Measurements from ENCODE around the gene PSMG1.

PSMG1 gene

GRCh38 chr21:39216290-39216689, 33.0 kb upstream of the PSMG1 start:
- H3K27me3 ChIP-seq (ENCODE audit: control insufficient read depth in 1 of 2, insufficient read depth in 2 of 2, low read length in 2 of 2), result no peaks in the 10 kb centered on the region
- no peak overlapping the region for H3K4me3 ChIP-seq (ENCODE audit: low read depth in 1 of 2, low read length in 2 of 2)
- H3K9ac ChIP-seq (ENCODE audit: low read depth in 1 of 2, low read length in 2 of 2), result no peak overlapping the region
- no peaks in the 10 kb centered on the region for H3K9me3 ChIP-seq (ENCODE audit: control insufficient read depth in 1 of 2, low read length in 2 of 2)
- no peak overlapping the region for H3K27ac ChIP-seq (ENCODE audit: low read depth, low read length)
- H3K36me3 ChIP-seq (ENCODE audit: control insufficient read depth in 1 of 2, insufficient read depth in 2 of 2, low read length in 2 of 2), result peaks cover 18 to 38% of the 10 kb centered on the region in 2 donors
- H3K4me1 ChIP-seq (ENCODE audit: control insufficient read depth in 1 of 2, insufficient read depth in 2 of 2, low read length in 2 of 2), result no peaks in the 10 kb centered on the region

DNA sequence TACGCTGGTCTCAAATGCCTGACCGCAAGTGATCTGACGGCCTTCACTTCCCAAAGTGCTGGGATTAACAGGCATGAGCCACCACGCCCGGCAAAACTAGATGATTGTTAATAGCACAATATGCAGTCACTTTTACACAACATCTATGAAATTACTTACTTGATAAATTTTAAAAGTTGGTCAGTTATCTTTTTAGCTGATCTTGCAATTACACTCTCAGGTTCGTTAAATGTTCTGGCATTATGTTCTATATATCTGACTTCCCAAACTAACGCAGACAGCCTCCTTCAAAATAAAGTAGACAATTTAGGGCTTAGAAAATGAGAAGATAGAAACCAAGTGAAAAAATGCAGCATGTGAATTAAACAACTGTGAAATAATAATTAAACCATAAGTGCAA, 31.8 kb upstream of the PSMG1 start:
- no peak overlapping the region for H3K9ac ChIP-seq (ENCODE audit: low read depth in 1 of 2, low read length in 2 of 2)
- no peaks in the 10 kb centered on the region for H3K27me3 ChIP-seq (ENCODE audit: control insufficient read depth in 1 of 2, insufficient read depth in 2 of 2, low read length in 2 of 2)
- H3K4me3 ChIP-seq (ENCODE audit: low read depth in 1 of 2, low read length in 2 of 2), result no peak overlapping the region
- H3K4me1 ChIP-seq (ENCODE audit: control insufficient read depth in 1 of 2, insufficient read depth in 2 of 2, low read length in 2 of 2), result no peaks in the 10 kb centered on the region
- peaks cover 17 to 43% of the 10 kb centered on the region in 2 donors for H3K36me3 ChIP-seq (ENCODE audit: control insufficient read depth in 1 of 2, insufficient read depth in 2 of 2, low read length in 2 of 2)
- no peak overlapping the region for H3K27ac ChIP-seq (ENCODE audit: low read depth, low read length)
- H3K9me3 ChIP-seq (ENCODE audit: control insufficient read depth in 1 of 2, low read length in 2 of 2), result no peaks in the 10 kb centered on the region

- no peak overlapping the region for H3K9ac ChIP-seq (ENCODE audit: low read depth in 1 of 2, low read length in 2 of 2)
- no peak overlapping the region for H3K27ac ChIP-seq (ENCODE audit: low read depth, low read length)
- H3K27me3 ChIP-seq (ENCODE audit: control insufficient read depth in 1 of 2, insufficient read depth in 2 of 2, low read length in 2 of 2), result no peaks in the 10 kb centered on the region
- H3K4me1 ChIP-seq (ENCODE audit: control insufficient read depth in 1 of 2, insufficient read depth in 2 of 2, low read length in 2 of 2), result no peaks in the 10 kb centered on the region
- no peaks in the 10 kb centered on the region for H3K9me3 ChIP-seq (ENCODE audit: control insufficient read depth in 1 of 2, low read length in 2 of 2)
- H3K4me3 ChIP-seq (ENCODE audit: low read depth in 1 of 2, low read length in 2 of 2), result no peak overlapping the region
- H3K36me3 ChIP-seq (ENCODE audit: control insufficient read depth in 1 of 2, insufficient read depth in 2 of 2, low read length in 2 of 2), result peaks cover 4 to 64% of the 10 kb centered on the region in 2 donors
These were observed 26.1 kb upstream of the PSMG1 start for GRCh38 chr21:39209334-39209688.

DNA sequence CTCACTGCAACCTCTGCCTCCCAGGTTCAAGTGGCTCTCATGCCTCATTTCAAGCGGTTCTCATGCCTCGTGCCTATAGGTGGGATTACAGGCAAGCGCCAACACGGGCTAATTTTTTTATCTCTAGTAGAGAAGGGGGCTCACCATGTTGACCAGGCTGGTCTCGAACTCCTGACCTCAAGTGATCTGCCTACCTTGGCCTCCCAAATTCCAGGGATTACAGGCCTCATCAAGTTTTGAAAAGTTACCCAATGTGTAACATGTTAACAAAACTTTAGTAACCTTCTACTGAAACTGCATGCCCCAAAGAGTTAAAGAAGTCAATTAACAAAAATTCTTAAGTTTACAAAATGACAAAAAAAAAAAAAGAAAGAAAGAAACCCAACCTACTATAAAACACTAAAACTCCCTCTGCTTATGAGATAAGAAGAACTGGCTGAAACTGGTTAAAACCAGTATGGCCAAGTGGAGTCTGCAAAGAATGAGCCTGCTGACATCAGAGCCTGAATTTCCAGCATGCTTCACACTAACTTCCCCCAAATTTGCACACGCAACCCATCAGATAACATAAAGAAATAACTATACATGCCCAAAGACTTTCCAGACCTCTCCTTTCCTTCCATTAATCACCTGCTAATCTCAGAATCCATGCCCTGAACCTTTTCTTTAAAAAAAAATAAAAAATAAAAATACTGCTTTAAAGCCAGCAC, 25.5 kb upstream of the PSMG1 start:
- Histone ChIP-seq H3K4me3 (ENCODE audit: low read depth in 1 of 2, low read length in 2 of 2) (no peak overlapping the region), H3K4me1 (ENCODE audit: control insufficient read depth in 1 of 2, insufficient read depth in 2 of 2, low read length in 2 of 2) (no peaks in the 10 kb centered on the region), H3K9ac (ENCODE audit: low read depth in 1 of 2, low read length in 2 of 2) (no peak overlapping the region), H3K36me3 (ENCODE audit: control insufficient read depth in 1 of 2, insufficient read depth in 2 of 2, low read length in 2 of 2) (peaks cover 4 to 65% of the 10 kb centered on the region in 2 donors), H3K27me3 (ENCODE audit: control insufficient read depth in 1 of 2, insufficient read depth in 2 of 2, low read length in 2 of 2) (no peaks in the 10 kb centered on the region), H3K9me3 (ENCODE audit: control insufficient read depth in 1 of 2, low read length in 2 of 2) (no peaks in the 10 kb centered on the region), H3K27ac (ENCODE audit: low read depth, low read length) (no peak overlapping the region)

DNA sequence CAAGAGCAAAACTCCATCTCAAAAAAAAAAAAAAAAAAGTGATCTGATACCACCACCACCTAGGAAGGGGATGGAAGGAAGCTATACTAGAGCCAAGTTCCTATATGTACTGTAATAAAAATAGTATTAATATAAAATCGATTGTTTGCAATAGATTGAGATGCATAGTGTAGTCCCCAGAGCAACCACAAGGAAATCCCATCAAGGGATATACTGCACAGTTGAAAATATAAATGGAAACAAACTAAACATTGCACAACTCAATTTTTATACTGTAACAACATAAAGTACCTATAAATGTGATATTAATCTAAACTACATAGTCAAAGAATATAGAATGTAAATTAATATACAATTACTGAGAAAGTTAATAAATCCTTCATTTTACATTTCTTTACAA, 20.9 kb upstream of the PSMG1 start:
- Histone ChIP-seq H3K4me1 (ENCODE audit: control insufficient read depth in 1 of 2, insufficient read depth in 2 of 2, low read length in 2 of 2) (no peaks in the 10 kb centered on the region), H3K4me3 (ENCODE audit: low read depth in 1 of 2, low read length in 2 of 2) (no peak overlapping the region), H3K9me3 (ENCODE audit: control insufficient read depth in 1 of 2, low read length in 2 of 2) (no peaks in the 10 kb centered on the region), H3K36me3 (ENCODE audit: control insufficient read depth in 1 of 2, insufficient read depth in 2 of 2, low read length in 2 of 2) (peaks cover 14 to 73% of the 10 kb centered on the region in 2 donors), H3K27ac (ENCODE audit: low read depth, low read length) (no peak overlapping the region), H3K27me3 (ENCODE audit: control insufficient read depth in 1 of 2, insufficient read depth in 2 of 2, low read length in 2 of 2) (no peaks in the 10 kb centered on the region), H3K9ac (ENCODE audit: low read depth in 1 of 2, low read length in 2 of 2) (no peak overlapping the region)

GRCh38 chr21:39198800-39199199, 15.5 kb upstream of the PSMG1 start:
- no peaks in the 10 kb centered on the region for H3K9me3 ChIP-seq (ENCODE audit: control insufficient read depth in 1 of 2, low read length in 2 of 2)
- H3K4me3 ChIP-seq (ENCODE audit: low read depth in 1 of 2, low read length in 2 of 2), result no peak overlapping the region
- H3K4me1 ChIP-seq (ENCODE audit: control insufficient read depth in 1 of 2, insufficient read depth in 2 of 2, low read length in 2 of 2), result peaks cover 0 to 14% of the 10 kb centered on the region in 2 donors
- no peak overlapping the region for H3K9ac ChIP-seq (ENCODE audit: low read depth in 1 of 2, low read length in 2 of 2)
- peaks cover 34 to 67% of the 10 kb centered on the region in 2 donors for H3K36me3 ChIP-seq (ENCODE audit: control insufficient read depth in 1 of 2, insufficient read depth in 2 of 2, low read length in 2 of 2)
- H3K27me3 ChIP-seq (ENCODE audit: control insufficient read depth in 1 of 2, insufficient read depth in 2 of 2, low read length in 2 of 2), result no peaks in the 10 kb centered on the region
- H3K27ac ChIP-seq (ENCODE audit: low read depth, low read length), result no peak overlapping the region

DNA sequence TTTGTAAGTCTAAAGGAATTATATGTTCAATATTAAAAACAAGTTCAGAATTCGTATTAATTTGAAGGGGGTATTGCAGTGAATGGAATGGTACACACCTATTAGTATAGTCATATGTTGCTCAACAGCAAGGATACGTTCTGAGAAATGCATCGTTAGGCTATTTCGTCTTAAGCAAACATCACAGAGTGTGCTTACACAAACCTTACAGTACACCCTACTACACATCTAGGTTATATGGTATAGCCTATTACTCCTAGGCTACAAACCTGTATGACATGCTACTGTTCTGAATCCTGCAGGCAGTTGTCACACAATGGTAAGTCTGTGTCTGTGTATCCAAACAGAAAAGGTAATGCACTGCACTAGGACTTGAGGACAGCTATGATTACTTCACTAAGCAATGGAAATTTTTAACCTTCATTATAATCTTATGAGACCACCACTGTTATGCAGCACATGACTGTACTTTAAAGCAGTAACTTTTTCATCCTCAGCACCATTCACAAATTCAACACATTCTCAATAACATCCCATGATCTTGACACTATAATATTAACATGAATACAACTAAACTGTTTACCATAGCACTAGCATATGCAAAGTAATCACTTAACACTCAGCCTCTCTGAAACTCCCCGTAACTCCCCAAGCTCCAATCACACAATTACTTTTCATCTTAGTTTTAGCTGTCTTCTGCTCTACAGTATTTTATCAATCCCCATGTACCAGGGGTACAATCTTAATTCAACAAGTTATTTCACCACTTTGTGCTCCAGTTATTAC, 14.4 kb upstream of the PSMG1 start:
- no peaks in the 10 kb centered on the region for H3K9me3 ChIP-seq (ENCODE audit: control insufficient read depth in 1 of 2, low read length in 2 of 2)
- peaks cover 34 to 64% of the 10 kb centered on the region in 2 donors for H3K36me3 ChIP-seq (ENCODE audit: control insufficient read depth in 1 of 2, insufficient read depth in 2 of 2, low read length in 2 of 2)
- no peaks in the 10 kb centered on the region for H3K27me3 ChIP-seq (ENCODE audit: control insufficient read depth in 1 of 2, insufficient read depth in 2 of 2, low read length in 2 of 2)
- H3K9ac ChIP-seq (ENCODE audit: low read depth in 1 of 2, low read length in 2 of 2), result no peak overlapping the region
- H3K4me3 ChIP-seq (ENCODE audit: low read depth in 1 of 2, low read length in 2 of 2), result no peak overlapping the region
- peaks cover 0 to 17% of the 10 kb centered on the region in 2 donors for H3K4me1 ChIP-seq (ENCODE audit: control insufficient read depth in 1 of 2, insufficient read depth in 2 of 2, low read length in 2 of 2)
- no peak overlapping the region for H3K27ac ChIP-seq (ENCODE audit: low read depth, low read length)

DNA sequence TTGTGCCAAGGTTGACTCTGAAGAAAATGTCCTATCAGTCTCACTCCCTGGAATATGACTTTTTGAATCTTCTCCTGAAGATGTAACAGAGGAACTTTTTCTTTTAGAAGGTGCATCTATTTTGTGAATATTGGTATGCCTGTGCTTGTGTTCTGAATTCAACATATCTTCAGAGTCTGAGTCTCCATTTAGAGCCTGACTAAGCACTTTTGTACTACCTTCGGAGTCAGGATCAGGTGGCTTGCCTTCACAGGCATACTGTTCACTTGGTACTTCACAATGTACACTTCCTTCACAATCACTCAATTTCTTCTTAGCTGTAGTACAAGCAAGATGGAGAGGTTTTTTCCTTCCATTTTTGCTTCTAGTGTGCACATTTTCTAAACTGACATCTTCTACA, 13.6 kb upstream of the PSMG1 start:
- Histone ChIP-seq H3K36me3 (ENCODE audit: control insufficient read depth in 1 of 2, insufficient read depth in 2 of 2, low read length in 2 of 2) (peaks cover 34 to 58% of the 10 kb centered on the region in 2 donors), H3K27ac (ENCODE audit: low read depth, low read length) (no peak overlapping the region), H3K9me3 (ENCODE audit: control insufficient read depth in 1 of 2, low read length in 2 of 2) (no peaks in the 10 kb centered on the region), H3K4me1 (ENCODE audit: control insufficient read depth in 1 of 2, insufficient read depth in 2 of 2, low read length in 2 of 2) (peaks cover 0 to 17% of the 10 kb centered on the region in 2 donors), H3K27me3 (ENCODE audit: control insufficient read depth in 1 of 2, insufficient read depth in 2 of 2, low read length in 2 of 2) (no peaks in the 10 kb centered on the region), H3K9ac (ENCODE audit: low read depth in 1 of 2, low read length in 2 of 2) (no peak overlapping the region), H3K4me3 (ENCODE audit: low read depth in 1 of 2, low read length in 2 of 2) (no peak overlapping the region)

DNA sequence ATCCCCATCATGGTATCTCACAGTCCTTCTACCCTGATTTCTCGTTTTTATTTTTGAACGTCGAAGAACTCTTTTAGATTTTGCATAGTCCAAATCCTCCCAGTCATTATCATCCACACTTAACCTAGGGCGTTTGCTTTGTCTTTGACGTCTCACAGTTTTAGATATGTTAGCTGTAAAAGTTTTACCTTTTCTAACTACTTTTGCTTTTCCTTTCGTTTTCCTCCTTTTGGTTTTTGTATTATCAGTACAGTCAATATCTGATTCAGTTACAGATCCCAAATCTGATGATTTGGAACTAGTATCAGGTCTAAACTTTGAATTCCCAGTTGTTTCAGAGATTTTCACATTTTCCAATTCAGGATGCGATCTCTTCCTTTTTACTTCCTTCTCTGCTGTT, 13.1 kb upstream of the PSMG1 start:
- Histone ChIP-seq H3K4me1 (ENCODE audit: control insufficient read depth in 1 of 2, insufficient read depth in 2 of 2, low read length in 2 of 2) (peaks cover 0 to 17% of the 10 kb centered on the region in 2 donors), H3K27me3 (ENCODE audit: control insufficient read depth in 1 of 2, insufficient read depth in 2 of 2, low read length in 2 of 2) (no peaks in the 10 kb centered on the region), H3K36me3 (ENCODE audit: control insufficient read depth in 1 of 2, insufficient read depth in 2 of 2, low read length in 2 of 2) (peaks cover 32 to 53% of the 10 kb centered on the region in 2 donors), H3K4me3 (ENCODE audit: low read depth in 1 of 2, low read length in 2 of 2) (no peak overlapping the region), H3K27ac (ENCODE audit: low read depth, low read length) (no peak overlapping the region), H3K9ac (ENCODE audit: low read depth in 1 of 2, low read length in 2 of 2) (no peak overlapping the region), H3K9me3 (ENCODE audit: control insufficient read depth in 1 of 2, low read length in 2 of 2) (no peaks in the 10 kb centered on the region)

DNA sequence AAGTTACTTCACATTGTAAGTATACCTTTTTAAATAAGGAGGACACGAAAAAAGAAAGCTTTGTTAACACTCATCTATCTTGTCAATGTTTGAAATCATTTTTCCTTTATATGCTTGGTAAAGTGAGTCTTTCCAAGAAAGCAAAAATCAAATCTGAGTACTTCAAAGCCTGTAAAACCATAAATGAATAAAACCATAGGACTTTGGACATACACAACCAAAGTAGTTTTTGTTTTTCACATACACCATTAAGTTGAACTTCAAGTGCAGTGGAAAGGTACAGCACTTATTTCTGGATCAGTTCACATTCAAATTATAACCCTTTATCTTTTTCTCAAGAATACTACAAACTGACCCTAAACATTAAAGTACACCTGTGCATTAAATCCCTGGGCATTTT, 10.1 kb upstream of the PSMG1 start:
- Histone ChIP-seq H3K36me3 (ENCODE audit: control insufficient read depth in 1 of 2, insufficient read depth in 2 of 2, low read length in 2 of 2) (peaks cover 16 to 29% of the 10 kb centered on the region in 2 donors), H3K9me3 (ENCODE audit: control insufficient read depth in 1 of 2, low read length in 2 of 2) (no peaks in the 10 kb centered on the region), H3K9ac (ENCODE audit: low read depth in 1 of 2, low read length in 2 of 2) (no peak overlapping the region), H3K27ac (ENCODE audit: low read depth, low read length) (no peak overlapping the region), H3K27me3 (ENCODE audit: control insufficient read depth in 1 of 2, insufficient read depth in 2 of 2, low read length in 2 of 2) (no peaks in the 10 kb centered on the region), H3K4me1 (ENCODE audit: control insufficient read depth in 1 of 2, insufficient read depth in 2 of 2, low read length in 2 of 2) (peaks cover 0 to 17% of the 10 kb centered on the region in 2 donors), H3K4me3 (ENCODE audit: low read depth in 1 of 2, low read length in 2 of 2) (no peak overlapping the region)

All from duodenal mucosa (tissue), 2 donors.